Kasumi-1 (cell line): ENCODE measurements around the gene PSMG3.

Source experiments
- DNase-seq, 2 experiments: peaks; one replicate each; lab custom pipeline; 2025; lab: John Stamatoyannopoulos, UW

PSMG3 gene

GRCh38 chr7:1544896-1545416, 24.9 kb downstream of the PSMG3 start:
- no peak for DNase-seq

- no peak for DNase-seq
Observed at GRCh38 chr7:1544178-1544895, 25.5 kb downstream of the PSMG3 start.

GRCh38 chr7:1543826-1544177, 26.0 kb downstream of the PSMG3 start:
- no peak for DNase-seq

GRCh38 chr7:1542841-1543747, 26.7 kb downstream of the PSMG3 start:
- no peak for DNase-seq

GRCh38 chr7:1542329-1542728, 27.5 kb downstream of the PSMG3 start:
- no peak for DNase-seq

GRCh38 chr7:1541431-1542162, 28.2 kb downstream of the PSMG3 start:
- no peak for DNase-seq

GRCh38 chr7:1540776-1541271, 29.0 kb downstream of the PSMG3 start:
- DNase-seq = no peak

GRCh38 chr7:1539882-1540775, 29.7 kb downstream of the PSMG3 start:
- no peak for DNase-seq

GRCh38 chr7:1539181-1539881, 30.5 kb downstream of the PSMG3 start:
- DNase-seq = no peak

GRCh38 chr7:1538544-1539180, 31.2 kb downstream of the PSMG3 start:
- DNase-seq = no peak

- DNase-seq = no peak
Observed at GRCh38 chr7:1537535-1538412, 32.1 kb downstream of the PSMG3 start.

GRCh38 chr7:1536743-1537534, 32.9 kb downstream of the PSMG3 start:
- no peak for DNase-seq

- DNase-seq = no peak
Observed at GRCh38 chr7:1536455-1536742, 33.4 kb downstream of the PSMG3 start.

GRCh38 chr7:1535701-1536454, 34.0 kb downstream of the PSMG3 start:
- no peak for DNase-seq

- no peak for DNase-seq
Observed at GRCh38 chr7:1535100-1535458, 34.8 kb downstream of the PSMG3 start.

GRCh38 chr7:1534330-1535099, 35.3 kb downstream of the PSMG3 start:
- no peak for DNase-seq
